Measurements from ENCODE around the gene PDP2.

PDP2 gene

GRCh38 chr16:66918355-66918754 lies 38.0 kb downstream of the PDP2 start:
- Histone ChIP-seq H3K4me1 (ENCODE audit: insufficient read depth, low read length, severe bottlenecking) (no peaks in the 10 kb centered on the region), H3K79me2 (ENCODE audit: insufficient read depth, low read length) (no peaks in the 10 kb centered on the region), H3K9ac (ENCODE audit: low read length) (no peak overlapping the region), H3K27me3 (ENCODE audit: insufficient read depth, low read length) (peaks cover 11% of the 10 kb centered on the region; the same call in 1 of the 2 replicates), H3K4me3 (ENCODE audit: low read depth, low read length, poor library complexity, severe bottlenecking) (no peak overlapping the region), H2AFZ (ENCODE audit: low read length) (no peak overlapping the region), H3K9me2 (ENCODE audit: low read depth, low read length) (no peaks in the 10 kb centered on the region), H3F3A (ENCODE audit: insufficient read depth, low read length) (no peaks in the 10 kb centered on the region), H4K20me1 (ENCODE audit: insufficient read depth, low read length) (no peaks in the 10 kb centered on the region), H3K9me3 (ENCODE audit: low read length) (no peaks in the 10 kb centered on the region), H3K36me3 (ENCODE audit: insufficient read depth, low read length) (no peaks in the 10 kb centered on the region), H3K27ac (ENCODE audit: low read depth, low read length, poor library complexity, severe bottlenecking) (no peak overlapping the region), H3K4me2 (ENCODE audit: low read length) (no peak overlapping the region)
- no peak for TF ChIP-seq CTCF (IDR thresholded peaks at IDR 0.05; ENCODE audit: low read length)
- no peak for TF ChIP-seq EZH2 (IDR thresholded peaks at IDR 0.05; ENCODE audit: borderline replicate concordance, low read length)

- no peaks in the 10 kb centered on the region for H3K36me3 ChIP-seq (ENCODE audit: insufficient read depth, low read length)
- no peaks in the 10 kb centered on the region for H3K9me2 ChIP-seq (ENCODE audit: low read depth, low read length)
- no peaks in the 10 kb centered on the region for H3K9me3 ChIP-seq (ENCODE audit: low read length)
- H3K27me3 ChIP-seq (ENCODE audit: insufficient read depth, low read length), result peaks cover 7% of the 10 kb centered on the region; the same call in 1 of the 2 replicates
- H4K20me1 ChIP-seq (ENCODE audit: insufficient read depth, low read length), result no peaks in the 10 kb centered on the region
- TF ChIP-seq EZH2 (IDR thresholded peaks at IDR 0.05; ENCODE audit: borderline replicate concordance, low read length) (no peak), CTCF (IDR thresholded peaks at IDR 0.05; ENCODE audit: low read length) (no peak)
- no peak within 1 kb of the TSS for H3K4me3 ChIP-seq (ENCODE audit: low read depth, low read length, poor library complexity, severe bottlenecking)
- H3K4me1 ChIP-seq (ENCODE audit: insufficient read depth, low read length, severe bottlenecking), result no peaks in the 10 kb centered on the region
- H2AFZ ChIP-seq (ENCODE audit: low read length), result no peak within 1 kb of the TSS
- no peaks in the 10 kb centered on the region for H3F3A ChIP-seq (ENCODE audit: insufficient read depth, low read length)
- H3K79me2 ChIP-seq (ENCODE audit: insufficient read depth, low read length), result no peaks in the 10 kb centered on the region
- H3K4me2 ChIP-seq (ENCODE audit: low read length), result no peak within 1 kb of the TSS
- no peak within 1 kb of the TSS for H3K27ac ChIP-seq (ENCODE audit: low read depth, low read length, poor library complexity, severe bottlenecking)
- no peak within 1 kb of the TSS for H3K9ac ChIP-seq (ENCODE audit: low read length)
Measured at GRCh38 chr16:66918803-66919568, 38.7 kb downstream of the PDP2 start, which contains the start of gene CDH16. Gene CDH16 (minus strand): TSS chr16:66918885. CDS start chr16:66918065, 820 bp downstream.

GRCh38 chr16:66919569-66920298 lies 39.4 kb downstream of the PDP2 start:
- no peak overlapping the region for H3K4me3 ChIP-seq (ENCODE audit: low read depth, low read length, poor library complexity, severe bottlenecking)
- H4K20me1 ChIP-seq (ENCODE audit: insufficient read depth, low read length), result no peaks in the 10 kb centered on the region
- no peak overlapping the region for H3K4me2 ChIP-seq (ENCODE audit: low read length)
- TF ChIP-seq EZH2 (IDR thresholded peaks at IDR 0.05; ENCODE audit: borderline replicate concordance, low read length), result no peak
- TF ChIP-seq CTCF (IDR thresholded peaks at IDR 0.05; ENCODE audit: low read length), result no peak
- peaks cover 2% of the 10 kb centered on the region for H3K4me1 ChIP-seq (ENCODE audit: insufficient read depth, low read length, severe bottlenecking)
- no peak overlapping the region for H3K9ac ChIP-seq (ENCODE audit: low read length)
- no peak overlapping the region for H2AFZ ChIP-seq (ENCODE audit: low read length)
- no peaks in the 10 kb centered on the region for H3F3A ChIP-seq (ENCODE audit: insufficient read depth, low read length)
- 0 out of 2 replicates have a peak, but pooled peaks cover 4% of the 10 kb centered on the region for H3K27me3 ChIP-seq (ENCODE audit: insufficient read depth, low read length)
- no peaks in the 10 kb centered on the region for H3K9me2 ChIP-seq (ENCODE audit: low read depth, low read length)
- H3K9me3 ChIP-seq (ENCODE audit: low read length), result no peaks in the 10 kb centered on the region
- H3K79me2 ChIP-seq (ENCODE audit: insufficient read depth, low read length), result no peaks in the 10 kb centered on the region
- no peak overlapping the region for H3K27ac ChIP-seq (ENCODE audit: low read depth, low read length, poor library complexity, severe bottlenecking)
- H3K36me3 ChIP-seq (ENCODE audit: insufficient read depth, low read length), result no peaks in the 10 kb centered on the region

Measured in OCI-LY1 (cell line).